Esophagus muscularis mucosa (tissue), 4 donors: ENCODE data around the gene UBE2E2. TPM values are rescaled to one million over a fixed set of nuclear protein-coding genes. Genes with fewer than 3 reads are reported as not detected.
"Not testable (repeated sequence)": the region's sequence is repeated elsewhere in the genome, so short reads cannot be mapped to it uniquely, and the experiment has no call there.

Experiments
- DNase-seq: peaks from one replicate; pipeline ENCODE4 v3.0.0-alpha.2; 2017; ENCODE audit errors: extremely low spot score
- H3K27ac ChIP-seq, 4 donors: fragments of 200-600 bp; sonication (generic); replicated peaks in 1 of 4; 1 replicate in 3 of 4; 2 replicates in 1 of 4; pipeline ENCODE4 v1.5.1; 2016 to 2019; ENCODE audit warnings: mild to moderate bottlenecking in 1 of 4
- H3K27me3 ChIP-seq, 4 donors: fragments of 200-600 bp; sonication (generic); one replicate each; pipeline versions ENCODE4 v1.5.1 to v1.6.0; 2016 to 2019
- H3K36me3 ChIP-seq, 4 donors: fragments of 200-600 bp; sonication (generic); one replicate each; pipeline ENCODE4 v1.5.1; 2016 to 2019
- H3K4me1 ChIP-seq, 4 donors: fragments of 200-600 bp; sonication (generic); one replicate each; pipeline ENCODE4 v1.5.1; 2016 to 2019
- H3K4me3 ChIP-seq, 4 donors: fragments of 200-600 bp; sonication (generic); 1 replicate in 2 of 4; 2 replicates in 2 of 4; pipeline ENCODE4 v1.5.1; 2016 to 2019; ENCODE audit warnings: mild to moderate bottlenecking in 4 of 4, moderate library complexity in 1 of 4
- H3K9me3 ChIP-seq, 4 donors: fragments of 200-600 bp; sonication (generic); 1 replicate in 3 of 4; 2 replicates in 1 of 4; pipeline ENCODE4 v1.5.1; 2016 to 2019
- CTCF ChIP-seq, 3 experiments: fragments of 200-600 bp in 2 of 3; fragments of 450-650 bp in 1 of 3; sonication (generic) in 2 of 3; IDR thresholded peaks; one replicate each; pipeline ENCODE4 v1.5.1; 2017 to 2019; ENCODE audit warnings: antibody characterized with exemption in 3 of 3, mild to moderate bottlenecking in 2 of 3, moderate library complexity in 1 of 3
- EP300 ChIP-seq: sonication (generic); formaldehyde crosslinking; IDR thresholded peaks from one replicate; pipeline ENCODE4 v1.6.1; 2017; ENCODE audit warnings: antibody characterized with exemption
- POLR2A ChIP-seq: fragments of 450-650 bp; IDR thresholded peaks from one replicate; pipeline ENCODE4 v1.6.1; 2017; ENCODE audit warnings: antibody characterized with exemption, moderate library complexity, mild to moderate bottlenecking, low read depth
- POLR2AphosphoS5 ChIP-seq, 2 donors: sonication (generic); formaldehyde crosslinking; IDR thresholded peaks; one replicate each; pipeline ENCODE4 v1.6.1; 2017; ENCODE audit warnings: antibody characterized with exemption in 2 of 2
- WGBS: methylation state at CpG from one replicate; pipeline ENCODE4 v1.1.5; 2018; 5-methylcytosine and 5-hydroxymethylcytosine counted together
- intact Hi-C: fragments of 100-400 bp; cut with DNase I; formaldehyde crosslinking; loops from one replicate; pipeline ENCODE4 v1.15.1; 2023
- total RNA-seq, 4 donors: library from RNA; depleted of rRNA; stranded (reverse); fragments of >200 nt; gene quantifications; one replicate each; pipeline versions ENCODE4 v1.1.0 to v1.2.1, GENCODE V29; 2016

The UBE2E2 gene
- total RNA-seq, 4 donors from 2014 or later: 53.5 to 143 (median 90.3) TPM

- H3K36me3 ChIP-seq: no peaks in the 10 kb centered on the region
- WGBS: 66% methylated on average over 2 of the region's 2 CpGs
- H3K27ac ChIP-seq: no peak overlapping the region
- intact Hi-C loops: no loop called here
- no peak overlapping the region for H3K4me3 ChIP-seq
- no peaks in the 10 kb centered on the region for H3K9me3 ChIP-seq
- no peaks in the 10 kb centered on the region for H3K27me3 ChIP-seq
- H3K4me1 ChIP-seq: no peaks in the 10 kb centered on the region
- no peak for DNase-seq
- TF ChIP-seq EP300 (no peak), CTCF (IDR thresholded peaks at IDR 0.05) (no peak), POLR2AphosphoS5 (IDR thresholded peaks at IDR 0.05) (no peak), POLR2A (no peak)
Measured at GRCh38 chr3:23175341-23176083, 27.6 kb upstream of the UBE2E2 start.

GRCh38 chr3:23176839-23177238 lies 26.3 kb upstream of the UBE2E2 start:
- H3K9me3 ChIP-seq, H3K4me1 ChIP-seq, intact Hi-C loops, H3K4me3 ChIP-seq, DNase-seq, H3K36me3 ChIP-seq, H3K27me3 ChIP-seq, H3K27ac ChIP-seq: not testable (repeated sequence)
- WGBS: 96% methylated on average over 4 of the region's 4 CpGs

GRCh38 chr3:23182996-23183513 lies 20.1 kb upstream of the UBE2E2 start:
- no peaks in the 10 kb centered on the region for H3K36me3 ChIP-seq
- TF ChIP-seq CTCF (IDR thresholded peaks at IDR 0.05): no peak
- TF ChIP-seq EP300: no peak
- no peak for TF ChIP-seq POLR2A
- no peak for TF ChIP-seq POLR2AphosphoS5 (IDR thresholded peaks at IDR 0.05)
- H3K9me3 ChIP-seq: no peaks in the 10 kb centered on the region
- H3K27me3 ChIP-seq: no peaks in the 10 kb centered on the region
- no peaks in the 10 kb centered on the region for H3K4me1 ChIP-seq
- intact Hi-C loops: no loop called here
- no peak for DNase-seq
- no peak overlapping the region for H3K27ac ChIP-seq
- WGBS: 91% methylated on average over 3 of the region's 3 CpGs
- no peak overlapping the region for H3K4me3 ChIP-seq

- 32% methylated on average over 3 of the region's 3 CpGs for WGBS
- Histone ChIP-seq H3K27ac (no peak overlapping the region), H3K4me1 (no peaks in the 10 kb centered on the region), H3K36me3 (no peaks in the 10 kb centered on the region), H3K27me3 (no peaks in the 10 kb centered on the region), H3K4me3 (no peak overlapping the region), H3K9me3 (no peaks in the 10 kb centered on the region)
- no peak for DNase-seq
- TF ChIP-seq CTCF (IDR thresholded peaks at IDR 0.05) (peak; percentile 27 to 48 (median 45)), EP300 (no peak), POLR2A (no peak), POLR2AphosphoS5 (IDR thresholded peaks at IDR 0.05) (no peak)
- intact Hi-C loops: no loop called here
Measured at GRCh38 chr3:23183731-23184130, 19.4 kb upstream of the UBE2E2 start.

- no peaks in the 10 kb centered on the region for H3K27me3 ChIP-seq
- H3K4me3 ChIP-seq: no peak overlapping the region
- no peaks in the 10 kb centered on the region for H3K9me3 ChIP-seq
- TF ChIP-seq POLR2AphosphoS5 (IDR thresholded peaks at IDR 0.05): no peak
- no peak for TF ChIP-seq CTCF (IDR thresholded peaks at IDR 0.05)
- TF ChIP-seq POLR2A: no peak
- TF ChIP-seq EP300: no peak
- intact Hi-C loops: no loop called here
- WGBS: 64% methylated on average over 2 of the region's 2 CpGs
- H3K27ac ChIP-seq: no peak overlapping the region
- H3K4me1 ChIP-seq: no peaks in the 10 kb centered on the region
- DNase-seq: no peak
- no peaks in the 10 kb centered on the region for H3K36me3 ChIP-seq
Measured at GRCh38 chr3:23185861-23186260, 17.3 kb upstream of the UBE2E2 start.
